ACHN (cell line): ENCODE data around the gene S100B.

Experiments used
- DNase-seq: peaks from one replicate; pipeline ENCODE4 v3.0.0-alpha.2; 2015
- in situ Hi-C: cut with HindIII; loops from 2 replicates; pipeline ENCODE4 v1.10.0; 2017; ENCODE audit warnings: low sequenced_read_pairs, low pct_ligation_motif_present, low pct_unique_long_range_greater_than_20kb

S100B gene

GRCh38 chr21:46570119-46570518 lies 34.8 kb downstream of the S100B start:
- DNase-seq = no peak
- in situ Hi-C loops = no loop called here

- in situ Hi-C loops = no loop called here
- DNase-seq = no peak
Measured at GRCh38 chr21:46569081-46569480, 35.8 kb downstream of the S100B start.

GRCh38 chr21:46568562-46568961 lies 36.3 kb downstream of the S100B start:
- in situ Hi-C loops = no loop called here
- DNase-seq = no peak

- in situ Hi-C loops = no loop called here
- DNase-seq = no peak
Measured at GRCh38 chr21:46567348-46567747, 37.5 kb downstream of the S100B start.

- no peak for DNase-seq
- in situ Hi-C loops = no loop called here
Measured at GRCh38 chr21:46564391-46564790, 40.5 kb downstream of the S100B start.

GRCh38 chr21:46562964-46563607 lies 41.8 kb downstream of the S100B start:
- no peak for DNase-seq
- in situ Hi-C loops = no loop called here

GRCh38 chr21:46562472-46562871 lies 42.4 kb downstream of the S100B start:
- in situ Hi-C loops = no loop called here
- DNase-seq = no peak

GRCh38 chr21:46561445-46562090 lies 43.3 kb downstream of the S100B start:
- in situ Hi-C loops = no loop called here
- no peak for DNase-seq

- no peak for DNase-seq
- in situ Hi-C loops = no loop called here
Measured at GRCh38 chr21:46560568-46561444, 44.1 kb downstream of the S100B start.

- in situ Hi-C loops = no loop called here
- no peak for DNase-seq
Measured at GRCh38 chr21:46559291-46559983, 45.4 kb downstream of the S100B start.

- in situ Hi-C loops = no loop called here
- DNase-seq = no peak
Measured at GRCh38 chr21:46557919-46558392, 46.9 kb downstream of the S100B start.

- in situ Hi-C loops = no loop called here
- DNase-seq = no peak
Measured at GRCh38 chr21:46557469-46557868, 47.4 kb downstream of the S100B start.

GRCh38 chr21:46556802-46557201 lies 48.1 kb downstream of the S100B start:
- in situ Hi-C loops = no loop called here
- no peak for DNase-seq

- no peak for DNase-seq
- in situ Hi-C loops = no loop called here
Measured at GRCh38 chr21:46555678-46556077, 49.2 kb downstream of the S100B start.

GRCh38 chr21:46555225-46555617 lies 49.7 kb downstream of the S100B start:
- no peak for DNase-seq
- in situ Hi-C loops = no loop called here

- in situ Hi-C loops = no loop called here
- DNase-seq = no peak
Measured at GRCh38 chr21:46554431-46555224, 50.3 kb downstream of the S100B start.

GRCh38 chr21:46553993-46554392 lies 50.9 kb downstream of the S100B start:
- DNase-seq = no peak
- in situ Hi-C loops = no loop called here

- in situ Hi-C loops = no loop called here
- no peak for DNase-seq
Measured at GRCh38 chr21:46552865-46553379, 52.0 kb downstream of the S100B start.
